Uterus (tissue), 4 donors: ENCODE data around the gene MELK. TPM values are rescaled to one million over a fixed set of nuclear protein-coding genes. Genes with fewer than 3 reads are reported as not detected.
"Not testable (repeated sequence)": the region's sequence is repeated elsewhere in the genome, so short reads cannot be mapped to it uniquely, and the experiment has no call there.

Experiments
- DNase-seq, 2 donors: peaks; one replicate each; pipeline ENCODE4 v3.0.0-alpha.2; 2019 to 2020
- H3K27ac ChIP-seq, 2 donors: fragments of 200-600 bp; sonication (generic); 1 replicate in 1 of 2; 2 replicates in 1 of 2; pipeline ENCODE4 v1.5.1; 2016 to 2018
- H3K27me3 ChIP-seq, 2 donors: fragments of 200-600 bp; sonication (generic); one replicate each; pipeline ENCODE4 v1.5.1; 2018 to 2019; ENCODE audit warnings: control low read depth in 1 of 2
- H3K36me3 ChIP-seq, 2 donors: fragments of 200-600 bp; sonication (generic); one replicate each; pipeline ENCODE4 v1.5.1; 2019; ENCODE audit warnings: control low read depth in 1 of 2
- H3K4me1 ChIP-seq, 2 donors: fragments of 200-600 bp; sonication (generic); one replicate each; pipeline ENCODE4 v1.5.1; 2018 to 2019; ENCODE audit warnings: control low read depth in 1 of 2
- H3K4me3 ChIP-seq, 2 donors: fragments of 200-600 bp; sonication (generic); 1 replicate in 1 of 2; 2 replicates in 1 of 2; pipeline ENCODE4 v1.5.1; 2018 to 2019; ENCODE audit warnings: mild to moderate bottlenecking in 1 of 2
- H3K9me3 ChIP-seq, 2 donors: fragments of 200-600 bp; sonication (generic); one replicate each; pipeline ENCODE4 v1.5.1; 2019; ENCODE audit warnings: control low read depth in 1 of 2
- POLR2A ChIP-seq, 2 donors: fragments of 450-650 bp; IDR thresholded peaks; one replicate each; pipeline ENCODE4 v1.6.1; 2016; ENCODE audit warnings: antibody characterized with exemption in 2 of 2, mild to moderate bottlenecking in 1 of 2, moderate library complexity in 1 of 2
- intact Hi-C: fragments of 100-400 bp; cut with DNase I; formaldehyde crosslinking; loops from one replicate; pipeline ENCODE4 v1.15.1; 2023; ENCODE audit warnings: low total_unique reads
- total RNA-seq, 4 donors: library from RNA; depleted of rRNA in 3 of 4; stranded (reverse); fragments of >200 nt in 3 of 4; gene quantifications; one replicate each; pipeline versions ENCODE4 v1.1.0 to v1.2.4, GENCODE V29; 2014 to 2023
- TF ChIP-seq, protein P1 (sequence below), 4 experiments: fragments of 200-600 bp in 2 of 4; fragments of 450-650 bp in 2 of 4; sonication (generic) in 2 of 4; IDR thresholded peaks; one replicate each; pipeline ENCODE4 v1.5.1; 2016 to 2019; ENCODE audit warnings: antibody characterized with exemption in 4 of 4, mild to moderate bottlenecking in 2 of 4, moderate library complexity in 1 of 4
- donor health status: DM: yes; HTN: yes; CAD: no.

Gene MELK
- total RNA-seq, 4 donors from 2014 or later, result 21.4 TPM; not detected in 3

- Histone ChIP-seq H3K4me1 (no peaks in the 10 kb centered on the region), H3K27me3 (no peaks in the 10 kb centered on the region), H3K4me3 (no peak overlapping the region), H3K36me3 (no peaks in the 10 kb centered on the region), H3K27ac (no peak overlapping the region), H3K9me3 (no peaks in the 10 kb centered on the region)
- DNase-seq, result no peak
- TF ChIP-seq, protein P1, sequence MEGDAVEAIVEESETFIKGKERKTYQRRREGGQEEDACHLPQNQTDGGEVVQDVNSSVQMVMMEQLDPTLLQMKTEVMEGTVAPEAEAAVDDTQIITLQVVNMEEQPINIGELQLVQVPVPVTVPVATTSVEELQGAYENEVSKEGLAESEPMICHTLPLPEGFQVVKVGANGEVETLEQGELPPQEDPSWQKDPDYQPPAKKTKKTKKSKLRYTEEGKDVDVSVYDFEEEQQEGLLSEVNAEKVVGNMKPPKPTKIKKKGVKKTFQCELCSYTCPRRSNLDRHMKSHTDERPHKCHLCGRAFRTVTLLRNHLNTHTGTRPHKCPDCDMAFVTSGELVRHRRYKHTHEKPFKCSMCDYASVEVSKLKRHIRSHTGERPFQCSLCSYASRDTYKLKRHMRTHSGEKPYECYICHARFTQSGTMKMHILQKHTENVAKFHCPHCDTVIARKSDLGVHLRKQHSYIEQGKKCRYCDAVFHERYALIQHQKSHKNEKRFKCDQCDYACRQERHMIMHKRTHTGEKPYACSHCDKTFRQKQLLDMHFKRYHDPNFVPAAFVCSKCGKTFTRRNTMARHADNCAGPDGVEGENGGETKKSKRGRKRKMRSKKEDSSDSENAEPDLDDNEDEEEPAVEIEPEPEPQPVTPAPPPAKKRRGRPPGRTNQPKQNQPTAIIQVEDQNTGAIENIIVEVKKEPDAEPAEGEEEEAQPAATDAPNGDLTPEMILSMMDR (IDR thresholded peaks at IDR 0.05), result no peak
- no peak for TF ChIP-seq POLR2A (IDR thresholded peaks at IDR 0.05)
- intact Hi-C loops, result no loop called here
Measured at GRCh38 chr9:36550135-36550534, 22.6 kb upstream of the MELK start.

DNA sequence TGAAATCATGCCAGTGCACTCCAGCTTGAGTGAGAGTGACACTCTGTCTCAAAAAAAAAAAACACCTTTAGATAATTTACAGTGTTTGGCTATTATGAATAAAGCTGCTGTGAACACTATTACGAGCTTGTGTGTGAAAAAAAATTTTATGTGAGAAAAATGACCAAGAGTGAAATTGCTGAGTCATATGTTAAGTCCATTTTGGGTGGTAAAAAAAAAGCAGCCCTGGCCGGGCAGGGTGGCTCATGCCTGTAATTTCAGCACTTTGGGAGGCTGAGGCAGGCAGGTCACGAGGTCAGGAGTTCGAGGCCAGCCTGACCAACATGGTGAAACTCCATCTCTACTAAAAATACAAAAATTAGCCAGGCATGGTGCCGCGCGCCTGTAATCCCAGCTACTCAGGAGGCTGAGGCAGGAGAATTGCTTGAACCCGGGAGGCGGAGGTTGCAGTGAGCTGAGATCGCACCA, 22.0 kb upstream of the MELK start:
- H3K27me3 ChIP-seq, H3K36me3 ChIP-seq, H3K4me1 ChIP-seq, H3K27ac ChIP-seq, intact Hi-C loops, H3K9me3 ChIP-seq, H3K4me3 ChIP-seq, DNase-seq: not testable (repeated sequence)

DNA sequence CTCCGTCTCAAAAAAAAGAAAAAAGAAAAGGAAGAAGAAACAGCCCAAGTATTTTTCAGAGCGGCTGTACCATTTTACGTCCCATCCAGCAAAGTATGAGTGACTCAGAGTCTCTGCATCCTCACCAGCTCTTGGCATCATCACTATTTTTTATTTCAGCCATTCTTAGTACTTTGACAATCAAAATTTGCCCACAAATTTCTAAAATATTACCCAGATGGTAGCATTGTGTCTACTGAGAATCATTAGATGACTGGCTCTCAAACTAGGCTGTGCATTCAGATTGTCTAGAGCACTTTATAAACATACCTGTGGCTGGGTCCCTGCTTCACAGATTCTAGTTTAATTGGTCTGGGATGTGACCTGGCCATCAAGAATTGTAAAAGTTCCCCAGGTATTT, 21.6 kb upstream of the MELK start:
- no peaks in the 10 kb centered on the region for H3K36me3 ChIP-seq
- H3K27me3 ChIP-seq, result no peaks in the 10 kb centered on the region
- H3K27ac ChIP-seq, result no peak overlapping the region
- TF ChIP-seq, protein P1 (IDR thresholded peaks at IDR 0.05), result no peak
- TF ChIP-seq POLR2A (IDR thresholded peaks at IDR 0.05), result no peak
- H3K4me1 ChIP-seq, result no peaks in the 10 kb centered on the region
- no peak for DNase-seq
- intact Hi-C loops, result no loop called here
- H3K9me3 ChIP-seq, result no peaks in the 10 kb centered on the region
- H3K4me3 ChIP-seq, result no peak overlapping the region

GRCh38 chr9:36551910-36552309, 20.8 kb upstream of the MELK start:
- TF ChIP-seq, protein P1 (IDR thresholded peaks at IDR 0.05), result no peak
- no peak for TF ChIP-seq POLR2A (IDR thresholded peaks at IDR 0.05)
- no peaks in the 10 kb centered on the region for H3K4me1 ChIP-seq
- H3K27me3 ChIP-seq, result no peaks in the 10 kb centered on the region
- intact Hi-C loops, result no loop called here
- DNase-seq, result no peak
- H3K36me3 ChIP-seq, result no peaks in the 10 kb centered on the region
- no peak overlapping the region for H3K4me3 ChIP-seq
- no peaks in the 10 kb centered on the region for H3K9me3 ChIP-seq
- no peak overlapping the region for H3K27ac ChIP-seq

DNA sequence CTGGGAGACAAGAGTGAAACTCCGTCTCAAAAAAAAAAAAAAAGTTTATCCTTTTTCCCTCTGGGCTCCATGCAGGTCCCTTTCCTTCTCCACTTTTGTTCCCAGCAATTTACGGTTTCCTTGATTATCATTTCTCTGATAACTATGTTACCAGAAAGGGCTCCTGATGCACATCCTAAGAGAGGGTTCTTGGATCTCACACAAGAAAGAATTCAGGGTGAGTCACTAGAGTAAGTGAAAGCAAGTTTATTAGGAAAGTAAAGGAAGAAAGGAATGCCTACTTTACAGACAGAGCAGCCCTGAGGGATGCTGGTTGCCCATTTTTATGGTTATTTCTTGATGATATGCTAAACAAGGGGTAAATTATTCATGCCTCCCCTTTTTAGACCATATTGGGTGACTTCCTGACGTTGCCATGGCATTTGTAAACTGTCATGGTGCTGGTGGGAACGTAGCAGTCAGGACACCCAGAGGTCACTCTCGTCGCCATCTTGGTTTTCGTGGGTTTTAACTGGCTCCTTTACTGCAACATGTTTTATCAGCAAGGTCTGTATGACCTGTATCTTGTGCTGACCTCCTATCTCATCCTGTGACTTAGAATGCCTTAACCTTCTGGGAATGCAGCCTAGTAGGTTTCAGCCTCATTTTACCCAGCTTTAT, 13.5 kb upstream of the MELK start:
- H3K27ac ChIP-seq, result no peak overlapping the region
- intact Hi-C loops, result loop anchor here (5.0 kb wide), 1 partner anchor 152 kb away; no protein-coding TSS in a partner anchor
- H3K4me3 ChIP-seq, result no peak overlapping the region
- H3K36me3 ChIP-seq, result no peaks in the 10 kb centered on the region
- DNase-seq, result no peak
- no peaks in the 10 kb centered on the region for H3K27me3 ChIP-seq
- H3K4me1 ChIP-seq, result no peaks in the 10 kb centered on the region
- TF ChIP-seq POLR2A (IDR thresholded peaks at IDR 0.05), result no peak
- no peaks in the 10 kb centered on the region for H3K9me3 ChIP-seq

DNA sequence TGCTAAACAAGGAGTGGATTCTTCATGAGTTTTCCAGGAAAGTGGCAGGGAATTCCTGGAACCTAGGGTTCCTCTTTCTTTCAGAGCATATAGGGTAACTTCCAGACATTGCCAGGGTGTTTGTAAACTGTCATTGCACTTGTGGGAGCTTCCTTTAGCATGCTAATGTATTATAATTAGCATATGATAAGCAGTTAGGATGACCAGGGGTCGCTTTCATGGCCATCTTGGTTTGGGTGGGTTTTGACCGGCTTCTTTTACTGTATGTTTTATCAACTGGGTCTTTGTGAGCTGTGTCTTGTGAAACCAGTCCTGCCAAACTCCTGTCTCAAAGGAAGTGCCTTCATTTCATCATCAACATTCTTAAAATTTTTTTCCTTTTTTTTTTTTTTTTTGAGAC, 11.9 kb upstream of the MELK start:
- Histone ChIP-seq H3K4me1 (no peaks in the 10 kb centered on the region), H3K27ac (no peak overlapping the region), H3K4me3 (no peak overlapping the region), H3K9me3 (no peaks in the 10 kb centered on the region), H3K27me3 (no peaks in the 10 kb centered on the region), H3K36me3 (no peaks in the 10 kb centered on the region)
- intact Hi-C loops, result no loop called here
- no peak for DNase-seq
- no peak for TF ChIP-seq POLR2A (IDR thresholded peaks at IDR 0.05)

DNA sequence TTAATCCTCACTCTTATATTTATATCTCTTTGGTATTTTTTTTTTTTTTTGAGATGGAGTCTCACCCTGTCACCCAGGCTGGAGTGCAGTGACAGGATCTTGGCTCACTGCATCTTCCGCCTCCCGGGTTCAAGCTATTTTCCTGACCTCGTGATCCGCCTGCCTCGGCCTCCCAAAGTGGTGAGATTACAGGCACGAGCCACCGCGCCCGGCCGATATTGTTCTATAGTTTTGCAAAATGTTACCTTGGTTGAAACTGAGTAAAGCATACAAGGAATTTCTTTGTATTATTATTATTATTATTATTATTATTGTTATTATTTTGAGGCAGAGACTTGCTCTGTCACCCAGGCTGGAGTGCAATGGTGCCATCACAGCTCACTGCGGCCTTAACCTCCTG, 9.9 kb upstream of the MELK start:
- H3K4me3 ChIP-seq, H3K27me3 ChIP-seq, intact Hi-C loops, H3K9me3 ChIP-seq, H3K27ac ChIP-seq, DNase-seq, H3K4me1 ChIP-seq, H3K36me3 ChIP-seq: not testable (repeated sequence)
